Esophagus muscularis mucosa (tissue), 4 donors: ENCODE results near the gene ISG15. TPM values are rescaled to one million over a fixed set of nuclear protein-coding genes. Genes with fewer than 3 reads are reported as not detected.

Source experiments
- DNase-seq: peaks from one replicate; pipeline ENCODE4 v3.0.0-alpha.2; 2017; ENCODE audit errors: extremely low spot score
- H3K27ac ChIP-seq, 4 donors: fragments of 200-600 bp; sonication (generic); replicated peaks in 1 of 4; 1 replicate in 3 of 4; 2 replicates in 1 of 4; pipeline ENCODE4 v1.5.1; 2016 to 2019; ENCODE audit warnings: mild to moderate bottlenecking in 1 of 4
- H3K27me3 ChIP-seq, 4 donors: fragments of 200-600 bp; sonication (generic); one replicate each; pipeline versions ENCODE4 v1.5.1 to v1.6.0; 2016 to 2019
- H3K36me3 ChIP-seq, 4 donors: fragments of 200-600 bp; sonication (generic); one replicate each; pipeline ENCODE4 v1.5.1; 2016 to 2019
- H3K4me1 ChIP-seq, 4 donors: fragments of 200-600 bp; sonication (generic); one replicate each; pipeline ENCODE4 v1.5.1; 2016 to 2019
- H3K4me3 ChIP-seq, 4 donors: fragments of 200-600 bp; sonication (generic); 1 replicate in 2 of 4; 2 replicates in 2 of 4; pipeline ENCODE4 v1.5.1; 2016 to 2019; ENCODE audit warnings: mild to moderate bottlenecking in 4 of 4, moderate library complexity in 1 of 4
- H3K9me3 ChIP-seq, 4 donors: fragments of 200-600 bp; sonication (generic); 1 replicate in 3 of 4; 2 replicates in 1 of 4; pipeline ENCODE4 v1.5.1; 2016 to 2019
- CTCF ChIP-seq, 3 experiments: fragments of 200-600 bp in 2 of 3; fragments of 450-650 bp in 1 of 3; sonication (generic) in 2 of 3; IDR thresholded peaks; one replicate each; pipeline ENCODE4 v1.5.1; 2017 to 2019; ENCODE audit warnings: antibody characterized with exemption in 3 of 3, mild to moderate bottlenecking in 2 of 3, moderate library complexity in 1 of 3
- EP300 ChIP-seq: sonication (generic); formaldehyde crosslinking; IDR thresholded peaks from one replicate; pipeline ENCODE4 v1.6.1; 2017; ENCODE audit warnings: antibody characterized with exemption
- POLR2A ChIP-seq: fragments of 450-650 bp; IDR thresholded peaks from one replicate; pipeline ENCODE4 v1.6.1; 2017; ENCODE audit warnings: antibody characterized with exemption, moderate library complexity, mild to moderate bottlenecking, low read depth
- POLR2AphosphoS5 ChIP-seq, 2 donors: sonication (generic); formaldehyde crosslinking; IDR thresholded peaks; one replicate each; pipeline ENCODE4 v1.6.1; 2017; ENCODE audit warnings: antibody characterized with exemption in 2 of 2
- WGBS: methylation state at CpG from one replicate; pipeline ENCODE4 v1.1.5; 2018; 5-methylcytosine and 5-hydroxymethylcytosine counted together
- intact Hi-C: fragments of 100-400 bp; cut with DNase I; formaldehyde crosslinking; loops from one replicate; pipeline ENCODE4 v1.15.1; 2023
- small RNA-seq, 3 donors: library from RNA; depleted of rRNA; stranded (forward); fragments of <200 nt; gene quantifications; one replicate each; pipeline ENCODE3, GENCODE V24; 2016
- total RNA-seq, 4 donors: library from RNA; depleted of rRNA; stranded (reverse); fragments of >200 nt; gene quantifications; one replicate each; pipeline versions ENCODE4 v1.1.0 to v1.2.1, GENCODE V29; 2016

The ISG15 gene
- total RNA-seq, 4 donors from 2014 or later = 39.4 to 74.9 (median 41.1) TPM

- intact Hi-C loops = loop anchor here (2.0 kb wide), 1 partner anchor 79 kb away; no protein-coding TSS in a partner anchor
Measured at GRCh38 chr1:1063261-1063944, 50.1 kb downstream of the ISG15 start.

More at GRCh38 chr1:1063261-1063944, 50.1 kb downstream of the ISG15 start:
- no peak overlapping the region for H3K4me3 ChIP-seq
- peaks cover 25 to 51% (median 44%) of the 10 kb centered on the region in 4 donors for H3K4me1 ChIP-seq
- DNase-seq = no peak
- no peaks in the 10 kb centered on the region for H3K36me3 ChIP-seq
- TF ChIP-seq POLR2AphosphoS5 (IDR thresholded peaks at IDR 0.05) (no peak), EP300 (no peak), CTCF (IDR thresholded peaks at IDR 0.05) (no peak), POLR2A (no peak)
- 75% methylated on average over 20 of the region's 24 CpGs for WGBS
- peaks cover 4 to 89% (median 42%) of the 10 kb centered on the region in 4 donors for H3K27me3 ChIP-seq
- no peak overlapping the region for H3K27ac ChIP-seq
- no peaks in the 10 kb centered on the region for H3K9me3 ChIP-seq

Small RNA genes lying within 50 kb of the gene (small RNA-seq; reads per million reads assigned to genes)
- gene AL645608.3 = 0 reads per million in 3 donors

Other genes with a start within 250 kb of the ISG15 start
- gene SAMD11, start 89.6 kb upstream of the ISG15 start, total RNA-seq = 10 to 100 TPM in 2 of 4 donors, 1 to 10 TPM in 2; 6.2 to 28.8 (median 13.9) TPM
- gene NOC2L, start 54.2 kb upstream of the ISG15 start, total RNA-seq = 10 to 100 TPM; 35.3 to 54.1 (median 47.5) TPM
- 10 to 100 TPM in 1 of 4 donors, 1 to 10 TPM in 3; 3.7 to 10.8 (median 6.2) TPM for gene KLHL17, start 52.9 kb upstream of the ISG15 start, total RNA-seq
- gene PLEKHN1, start 47.0 kb upstream of the ISG15 start, total RNA-seq = under 1 TPM in 3 of 4 donors, not detected in 1; 0.17 to 0.50 (median 0.19) TPM
- under 1 TPM; 0.11 to 0.50 (median 0.30) TPM for gene PERM1, start 31.4 kb upstream of the ISG15 start, total RNA-seq
- 10 to 100 TPM; 37.8 to 90.4 (median 65.0) TPM for gene HES4, start 13.4 kb upstream of the ISG15 start, total RNA-seq
- gene AGRN, start 6.6 kb downstream of the ISG15 start, total RNA-seq = 10 to 100 TPM; 17.0 to 31.6 (median 22.6) TPM
- gene RNF223, start 60.8 kb downstream of the ISG15 start, total RNA-seq = not detected
- 10 to 100 TPM in 1 of 4 donors, 1 to 10 TPM in 3; 4.2 to 11.9 (median 8.5) TPM for gene C1orf159, start 102.6 kb downstream of the ISG15 start, total RNA-seq
- under 1 TPM in 1 of 4 donors, not detected in 3; 0.17 TPM for gene TTLL10, start 160.4 kb downstream of the ISG15 start, total RNA-seq
- gene TNFRSF18, start 193.1 kb downstream of the ISG15 start, total RNA-seq = under 1 TPM in 2 of 4 donors, not detected in 2; 0.29 to 0.66 TPM
- gene TNFRSF4, start 200.7 kb downstream of the ISG15 start, total RNA-seq = 1 to 10 TPM in 2 of 4 donors, under 1 TPM in 2; 0.50 to 2.1 (median 0.93) TPM
- gene SDF4, start 218.5 kb downstream of the ISG15 start, total RNA-seq = 100 to 1,000 TPM in 3 of 4 donors, 10 to 100 TPM in 1; 88.5 to 125 (median 107) TPM
- 10 to 100 TPM; 10.4 to 24.6 (median 21.0) TPM for gene B3GALT6, start 218.7 kb downstream of the ISG15 start, total RNA-seq
- under 1 TPM in 2 of 4 donors, not detected in 2; 0.33 to 0.52 TPM for gene C1QTNF12, start 233.2 kb downstream of the ISG15 start, total RNA-seq